ENCODE results near the gene FKBP10. TPM values are rescaled to one million over a fixed set of nuclear protein-coding genes. Genes with fewer than 3 reads are reported as not detected.
"Not testable (repeated sequence)": the region's sequence is repeated elsewhere in the genome, so short reads cannot be mapped to it uniquely, and the experiment has no call there.

Gene FKBP10
- total RNA-seq, 1 experiment from 2014 or later, result 258 TPM

- no peak overlapping the region for H3K4me3 ChIP-seq
- H3K27me3 ChIP-seq, result no peaks in the 10 kb centered on the region
- peaks cover 57% of the 10 kb centered on the region for H3K36me3 ChIP-seq
- no peak for DNase-seq
- no peaks in the 10 kb centered on the region for H3K9me3 ChIP-seq
Measured at GRCh38 chr17:41822216-41823140, 9.7 kb downstream of the FKBP10 start.

- no peaks in the 10 kb centered on the region for H3K27me3 ChIP-seq
- no peak overlapping the region for H3K4me3 ChIP-seq
- DNase-seq, result no peak
- no peaks in the 10 kb centered on the region for H3K9me3 ChIP-seq
- peaks cover 55% of the 10 kb centered on the region for H3K36me3 ChIP-seq
Measured at GRCh38 chr17:41823141-41823524, 10.3 kb downstream of the FKBP10 start.

GRCh38 chr17:41823580-41823979, 10.8 kb downstream of the FKBP10 start:
- Histone ChIP-seq H3K9me3 (no peaks in the 10 kb centered on the region), H3K4me3 (no peak overlapping the region), H3K36me3 (peaks cover 55% of the 10 kb centered on the region), H3K27me3 (no peaks in the 10 kb centered on the region)
- DNase-seq, result no peak

- no peak for DNase-seq
- H3K4me3 ChIP-seq, result no peak overlapping the region
Measured at GRCh38 chr17:41824086-41824485, 11.3 kb downstream of the FKBP10 start.

GRCh38 chr17:41825175-41825845, 12.5 kb downstream of the FKBP10 start:
- Histone ChIP-seq H3K4me3 (no peak overlapping the region), H3K36me3 (peaks cover 55% of the 10 kb centered on the region), H3K27me3 (no peaks in the 10 kb centered on the region), H3K9me3 (no peaks in the 10 kb centered on the region)
- DNase-seq, result no peak

More at GRCh38 chr17:41824086-41824485, 11.3 kb downstream of the FKBP10 start:
- peaks cover 57% of the 10 kb centered on the region for H3K36me3 ChIP-seq
- H3K9me3 ChIP-seq, result no peaks in the 10 kb centered on the region
- no peaks in the 10 kb centered on the region for H3K27me3 ChIP-seq

- not testable (repeated sequence) for H3K4me3 ChIP-seq, H3K27me3 ChIP-seq, H3K9me3 ChIP-seq, DNase-seq
- H3K36me3 ChIP-seq, result peaks cover 53% of the 10 kb centered on the region
Measured at GRCh38 chr17:41829961-41830360, 17.2 kb downstream of the FKBP10 start.

- Histone ChIP-seq H3K27me3 (no peaks in the 10 kb centered on the region), H3K9me3 (no peaks in the 10 kb centered on the region), H3K4me3 (peak overlapping the region; percentile 79), H3K36me3 (peaks cover 23% of the 10 kb centered on the region)
- DNase-seq, result no peak
Measured at GRCh38 chr17:41835214-41835799, 22.5 kb downstream of the FKBP10 start.

GRCh38 chr17:41835800-41836549, 23.2 kb downstream of the FKBP10 start, which contains the start of gene NT5C3B:
Gene NT5C3B (minus strand): TSS chr17:41836232. CDS start chr17:41836193, 39 bp downstream.
- peak within 1 kb of the TSS; percentile 79 for H3K4me3 ChIP-seq
- no peaks in the 10 kb centered on the region for H3K27me3 ChIP-seq
- DNase-seq, result peak; percentile 66
- H3K36me3 ChIP-seq, result peaks cover 17% of the 10 kb centered on the region
- no peaks in the 10 kb centered on the region for H3K9me3 ChIP-seq

GRCh38 chr17:41836550-41837196, 23.9 kb downstream of the FKBP10 start:
- Histone ChIP-seq H3K4me3 (peak overlapping the region; percentile 79), H3K9me3 (no peaks in the 10 kb centered on the region), H3K27me3 (no peaks in the 10 kb centered on the region), H3K36me3 (peaks cover 13% of the 10 kb centered on the region)
- DNase-seq, result no peak

- DNase-seq, result no peak
- Histone ChIP-seq H3K27me3 (no peaks in the 10 kb centered on the region), H3K36me3 (peaks cover 10% of the 10 kb centered on the region), H3K9me3 (no peaks in the 10 kb centered on the region), H3K4me3 (peak within 1 kb of the TSS; percentile 79)
Measured at GRCh38 chr17:41837761-41838538, 25.1 kb downstream of the FKBP10 start, which contains the start of gene KLHL10. Gene KLHL10 (plus strand): TSS chr17:41837825. CDS start chr17:41837933, 108 bp downstream.

GRCh38 chr17:41839448-41839847, 26.6 kb downstream of the FKBP10 start:
- H3K4me3 ChIP-seq, H3K36me3 ChIP-seq, H3K9me3 ChIP-seq, H3K27me3 ChIP-seq, DNase-seq: not testable (repeated sequence)

- not testable (repeated sequence) for H3K27me3 ChIP-seq, H3K36me3 ChIP-seq, H3K4me3 ChIP-seq, DNase-seq, H3K9me3 ChIP-seq
Measured at GRCh38 chr17:41840781-41841180, 28.0 kb downstream of the FKBP10 start.

GRCh38 chr17:41844971-41845370, 32.2 kb downstream of the FKBP10 start:
- Histone ChIP-seq H3K36me3 (peaks cover 3% of the 10 kb centered on the region), H3K4me3 (no peak overlapping the region), H3K27me3 (no peaks in the 10 kb centered on the region), H3K9me3 (no peaks in the 10 kb centered on the region)
- DNase-seq, result no peak

- Histone ChIP-seq H3K36me3 (peaks cover 24% of the 10 kb centered on the region), H3K9me3 (no peaks in the 10 kb centered on the region), H3K4me3 (no peak overlapping the region), H3K27me3 (no peaks in the 10 kb centered on the region)
- DNase-seq, result no peak
Measured at GRCh38 chr17:41848788-41849187, 36.0 kb downstream of the FKBP10 start.

GRCh38 chr17:41849251-41849990, 36.6 kb downstream of the FKBP10 start:
- Histone ChIP-seq H3K9me3 (no peaks in the 10 kb centered on the region), H3K36me3 (peaks cover 30% of the 10 kb centered on the region), H3K27me3 (no peaks in the 10 kb centered on the region), H3K4me3 (no peak overlapping the region)
- no peak for DNase-seq

All from MG63 (cell line).